ENCODE data around the gene ARID1B. TPM values are rescaled to one million over a fixed set of nuclear protein-coding genes. Genes with fewer than 3 reads are reported as not detected.
"Not testable (repeated sequence)": the region's sequence is repeated elsewhere in the genome, so short reads cannot be mapped to it uniquely, and the experiment has no call there.

The ARID1B gene
- total RNA-seq, 5 donors from 2014 or later (not counting 1 experiment from before 2014, with no cell fraction given): 103 to 161 (median 108) TPM

DNA sequence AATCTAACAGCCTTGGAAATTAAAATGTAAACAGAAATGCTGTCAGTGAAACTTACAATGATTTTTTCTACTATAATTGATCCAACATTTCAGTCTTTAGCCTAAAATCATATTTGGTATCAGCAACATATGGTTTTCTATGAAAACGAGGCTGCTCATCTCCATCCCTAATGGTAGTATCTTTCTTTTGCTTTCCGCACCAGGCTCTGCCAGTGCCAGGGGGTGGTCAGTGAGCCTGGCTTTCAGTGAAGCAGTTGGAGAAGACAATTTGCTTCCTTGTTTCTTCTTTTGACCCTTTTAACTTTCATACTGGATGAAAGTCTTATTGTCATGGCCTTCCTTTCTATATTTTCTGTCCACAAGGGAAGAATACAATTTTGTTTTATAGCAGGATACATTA, 258.4 kb downstream of the ARID1B start:
- peaks cover 3% of the 10 kb centered on the region for H3K36me3 Mint-ChIP-seq
- ChIA-PET POLR2A (interaction anchor here in 1 of 2 donors (0.5 kb wide), 1 partner anchor 11 kb away, joined by 3 read pairs; no protein-coding TSS in a partner anchor), CTCF (interaction anchor here (0.6 to 2.4 kb wide), 9 partner anchors 8 to 1692 kb away, joined by 3 to 7 read pairs (median 4); no protein-coding TSS in a partner anchor)
- no peaks in the 10 kb centered on the region for H3K27me3 Mint-ChIP-seq
- peaks cover 2 to 20% of the 10 kb centered on the region in 2 experiments for H3K4me1 ChIP-seq (ENCODE audit: control insufficient read depth in 1 of 2, extremely low read depth in 1 of 2, insufficient read depth in 2 of 2, low read length in 2 of 2)
- H3K27me3 ChIP-seq (replicated peaks in 1 of 2; ENCODE audit: control insufficient read depth in 2 of 2, extremely low read depth in 1 of 2, insufficient read depth in 2 of 2, low read length in 1 of 2): no peaks in the 10 kb centered on the region
- no peak overlapping the region for H3K27ac Mint-ChIP-seq
- no peaks in the 10 kb centered on the region for H3K9me3 ChIP-seq
- H3K36me3 ChIP-seq (ENCODE audit: control insufficient read depth in 2 of 2, extremely low read depth in 1 of 2, insufficient read depth in 1 of 2, low read length in 1 of 2): peaks cover 0 to 3% of the 10 kb centered on the region in 2 donors
- no peaks in the 10 kb centered on the region for H3K9me3 Mint-ChIP-seq
- H3K27ac ChIP-seq (ENCODE audit: low read length): no peak overlapping the region
- peaks cover 30 to 38% (median 32%) of the 10 kb centered on the region in 3 donors for H3K4me1 Mint-ChIP-seq
- DNase-seq (no peak), ATAC-seq (replicated peaks in 1 of 4) (no peak)
- H3K4me3 Mint-ChIP-seq: no peak overlapping the region
- no CpG with 5 or more reads among the region's 2 CpGs for WGBS (ENCODE audit: insufficient coverage)
- no peak overlapping the region for H3K4me3 ChIP-seq (ENCODE audit: control insufficient read depth in 1 of 2, extremely low read depth in 1 of 2, low read length in 1 of 2)

DNA sequence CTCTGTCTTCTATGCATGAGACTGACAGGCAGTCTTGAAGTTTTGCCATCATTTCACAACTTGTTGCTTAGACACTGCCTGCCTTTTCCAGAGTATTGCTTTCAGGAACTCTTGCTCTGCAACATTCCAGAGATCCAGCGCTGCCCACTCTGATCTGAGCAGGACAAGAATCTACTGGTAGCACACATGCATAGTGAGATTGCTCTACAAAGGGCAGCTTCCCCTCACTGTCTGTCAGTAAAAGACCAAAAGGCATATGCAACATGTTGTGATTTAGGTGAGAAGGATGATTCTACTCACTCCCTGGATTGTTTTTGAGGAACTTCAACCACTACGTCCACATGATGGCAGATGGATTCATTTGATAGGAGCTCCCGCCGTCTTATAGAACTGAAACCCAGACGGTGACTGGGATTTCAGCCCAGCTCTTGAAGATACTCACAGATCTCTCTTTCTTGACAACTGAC, 259.1 kb downstream of the ARID1B start:
- WGBS (ENCODE audit: insufficient coverage): 87% methylated on average over 5 of the region's 5 CpGs
- no peaks in the 10 kb centered on the region for H3K9me3 ChIP-seq
- Mint-ChIP-seq H3K9me3 (no peaks in the 10 kb centered on the region), H3K4me3 (no peak overlapping the region), H3K27me3 (no peaks in the 10 kb centered on the region), H3K4me1 (peaks cover 27 to 34% (median 29%) of the 10 kb centered on the region in 3 donors), H3K27ac (no peak overlapping the region), H3K36me3 (peaks cover 3% of the 10 kb centered on the region)
- peaks cover 2 to 20% of the 10 kb centered on the region in 2 experiments for H3K4me1 ChIP-seq (ENCODE audit: control insufficient read depth in 1 of 2, extremely low read depth in 1 of 2, insufficient read depth in 2 of 2, low read length in 2 of 2)
- no peak for DNase-seq
- ChIA-PET CTCF (interaction anchor here in 1 of 2 donors (0.8 to 1.3 kb wide), 4 partner anchors 10 to 150 kb away, joined by 3 to 4 read pairs (median 3); no protein-coding TSS in a partner anchor), POLR2A (no interaction called here)
- no peak overlapping the region for H3K27ac ChIP-seq (ENCODE audit: low read length)
- no peak for ATAC-seq (replicated peaks in 1 of 4)
- no peak overlapping the region for H3K4me3 ChIP-seq (ENCODE audit: control insufficient read depth in 1 of 2, extremely low read depth in 1 of 2, low read length in 1 of 2)
- no peaks in the 10 kb centered on the region for H3K27me3 ChIP-seq (replicated peaks in 1 of 2; ENCODE audit: control insufficient read depth in 2 of 2, extremely low read depth in 1 of 2, insufficient read depth in 2 of 2, low read length in 1 of 2)
- peaks cover 0 to 3% of the 10 kb centered on the region in 2 donors for H3K36me3 ChIP-seq (ENCODE audit: control insufficient read depth in 2 of 2, extremely low read depth in 1 of 2, insufficient read depth in 1 of 2, low read length in 1 of 2)

DNA sequence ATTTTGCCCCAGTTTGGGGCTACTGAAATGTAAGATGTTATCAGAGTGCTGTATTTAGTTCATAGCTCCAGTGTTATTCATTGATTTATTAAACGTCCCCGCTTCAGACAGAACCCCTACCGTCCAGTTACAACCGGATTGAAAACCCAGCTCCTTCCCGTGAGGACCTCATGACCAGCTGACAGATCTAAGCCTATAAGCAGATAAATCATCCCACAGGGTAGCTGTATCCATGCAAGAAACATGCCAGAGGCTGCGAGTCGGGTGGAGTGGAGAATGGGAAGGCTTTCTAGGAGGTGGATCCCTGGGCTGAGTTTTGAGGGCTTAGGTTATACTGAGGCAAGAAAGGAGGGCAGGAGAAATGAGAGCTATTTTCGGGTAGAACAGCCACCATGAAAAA, 260.0 kb downstream of the ARID1B start:
- H3K9me3 ChIP-seq: no peaks in the 10 kb centered on the region
- Mint-ChIP-seq H3K27me3 (no peaks in the 10 kb centered on the region), H3K4me3 (no peak overlapping the region), H3K9me3 (no peaks in the 10 kb centered on the region), H3K4me1 (peaks cover 26 to 39% (median 30%) of the 10 kb centered on the region in 3 donors), H3K36me3 (peaks cover 9% of the 10 kb centered on the region), H3K27ac (no peak overlapping the region)
- ATAC-seq (replicated peaks in 1 of 4) (no peak), DNase-seq (no peak)
- peaks cover 0 to 3% of the 10 kb centered on the region in 2 donors for H3K36me3 ChIP-seq (ENCODE audit: control insufficient read depth in 2 of 2, extremely low read depth in 1 of 2, insufficient read depth in 1 of 2, low read length in 1 of 2)
- H3K4me3 ChIP-seq (ENCODE audit: control insufficient read depth in 1 of 2, extremely low read depth in 1 of 2, low read length in 1 of 2): no peak overlapping the region
- H3K27me3 ChIP-seq (replicated peaks in 1 of 2; ENCODE audit: control insufficient read depth in 2 of 2, extremely low read depth in 1 of 2, insufficient read depth in 2 of 2, low read length in 1 of 2): no peaks in the 10 kb centered on the region
- ChIA-PET POLR2A (interaction anchor here in 1 of 2 donors (1.1 kb wide), 1 partner anchor 17 kb away, joined by 3 read pairs; no protein-coding TSS in a partner anchor), CTCF (interaction anchor here in 1 of 2 donors (0.6 to 1.0 kb wide), 3 partner anchors 17 to 751 kb away, joined by 3 to 4 read pairs (median 4); no protein-coding TSS in a partner anchor)
- H3K4me1 ChIP-seq (ENCODE audit: control insufficient read depth in 1 of 2, extremely low read depth in 1 of 2, insufficient read depth in 2 of 2, low read length in 2 of 2): peaks cover 2 to 20% of the 10 kb centered on the region in 2 experiments
- H3K27ac ChIP-seq (ENCODE audit: low read length): no peak overlapping the region
- 92% methylated on average over 3 of the region's 8 CpGs for WGBS (ENCODE audit: insufficient coverage)

DNA sequence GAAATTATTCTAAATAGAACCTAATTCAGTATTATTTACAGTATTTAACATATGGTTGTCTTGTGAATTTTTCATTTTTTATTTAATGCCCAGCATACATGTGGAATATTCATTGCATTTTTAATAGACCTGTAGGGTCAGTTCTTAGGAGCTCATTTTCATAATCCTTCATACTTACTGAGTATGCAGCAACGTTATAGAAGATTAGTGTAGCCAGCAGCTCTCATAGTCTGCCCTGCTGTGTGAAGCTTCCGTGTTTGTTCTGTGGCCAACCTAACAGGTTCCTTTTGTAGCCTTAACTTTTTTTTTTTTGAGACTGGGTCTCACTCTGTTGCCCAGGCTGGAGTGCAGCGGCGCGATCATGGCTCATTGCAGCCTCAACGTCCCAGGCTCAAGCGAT, 261.4 kb downstream of the ARID1B start:
- Histone ChIP-seq H3K36me3 (ENCODE audit: control insufficient read depth in 2 of 2, extremely low read depth in 1 of 2, insufficient read depth in 1 of 2, low read length in 1 of 2) (peaks cover 0 to 3% of the 10 kb centered on the region in 2 donors), H3K4me3 (ENCODE audit: control insufficient read depth in 1 of 2, extremely low read depth in 1 of 2, low read length in 1 of 2) (no peak overlapping the region), H3K9me3 (no peaks in the 10 kb centered on the region), H3K4me1 (ENCODE audit: control insufficient read depth in 1 of 2, extremely low read depth in 1 of 2, insufficient read depth in 2 of 2, low read length in 2 of 2) (peaks cover 2 to 18% of the 10 kb centered on the region in 2 experiments), H3K27ac (ENCODE audit: low read length) (no peak overlapping the region), H3K27me3 (replicated peaks in 1 of 2; ENCODE audit: control insufficient read depth in 2 of 2, extremely low read depth in 1 of 2, insufficient read depth in 2 of 2, low read length in 1 of 2) (no peaks in the 10 kb centered on the region)
- Mint-ChIP-seq H3K9me3 (no peaks in the 10 kb centered on the region), H3K4me3 (no peak overlapping the region), H3K4me1 (peaks cover 21 to 24% (median 23%) of the 10 kb centered on the region in 3 donors), H3K36me3 (peaks cover 13% of the 10 kb centered on the region), H3K27me3 (no peaks in the 10 kb centered on the region), H3K27ac (no peak overlapping the region)
- ATAC-seq (replicated peaks in 1 of 4) (no peak), DNase-seq (no peak)
- ChIA-PET POLR2A (no interaction called here), CTCF (no interaction called here)
- WGBS (ENCODE audit: insufficient coverage): 97% methylated on average over 7 of the region's 7 CpGs

DNA sequence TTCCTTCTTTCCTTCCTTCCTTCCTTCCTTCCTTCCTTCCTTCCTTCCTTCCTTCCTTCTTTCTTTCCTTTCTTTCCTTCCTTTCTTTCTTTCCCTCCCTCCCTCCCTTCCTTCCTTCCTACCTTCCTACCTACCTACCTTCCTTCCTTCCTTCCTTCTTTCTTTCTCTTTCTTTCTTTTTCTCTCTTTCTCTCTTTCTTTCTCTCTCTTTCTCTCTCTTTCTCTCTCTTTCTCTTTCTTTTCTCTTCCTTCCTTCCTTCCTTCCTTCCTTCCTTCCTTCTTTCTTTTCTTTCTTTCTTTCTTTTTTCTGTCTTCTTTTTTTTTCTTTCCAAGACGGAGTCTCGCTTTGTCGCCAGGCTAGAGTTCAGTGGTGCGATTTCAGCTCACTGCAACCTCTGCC, 262.5 kb downstream of the ARID1B start:
- peaks cover 2 to 12% of the 10 kb centered on the region in 2 experiments for H3K4me1 ChIP-seq (ENCODE audit: control insufficient read depth in 1 of 2, extremely low read depth in 1 of 2, insufficient read depth in 2 of 2, low read length in 2 of 2)
- H3K4me3 ChIP-seq (ENCODE audit: control insufficient read depth in 1 of 2, extremely low read depth in 1 of 2, low read length in 1 of 2); CTCF ChIA-PET; H3K9me3 Mint-ChIP-seq; H3K36me3 ChIP-seq (ENCODE audit: control insufficient read depth in 2 of 2, extremely low read depth in 1 of 2, insufficient read depth in 1 of 2, low read length in 1 of 2); DNase-seq; ATAC-seq (replicated peaks in 1 of 4); H3K27me3 ChIP-seq (replicated peaks in 1 of 2; ENCODE audit: control insufficient read depth in 2 of 2, extremely low read depth in 1 of 2, insufficient read depth in 2 of 2, low read length in 1 of 2); H3K9me3 ChIP-seq; H3K4me3 Mint-ChIP-seq; H3K27me3 Mint-ChIP-seq; H3K27ac ChIP-seq (ENCODE audit: low read length); H3K27ac Mint-ChIP-seq: not testable (repeated sequence)
- Mint-ChIP-seq H3K4me1 (peaks cover 14 to 16% (median 14%) of the 10 kb centered on the region in 3 donors), H3K36me3 (peaks cover 13% of the 10 kb centered on the region)
- 100% methylated on average over 4 of the region's 4 CpGs for WGBS (ENCODE audit: insufficient coverage)
- POLR2A ChIA-PET: interaction anchor here in 1 of 2 donors (0.6 kb wide), 1 partner anchor 32 kb away, joined by 3 read pairs; no protein-coding TSS in a partner anchor

DNA sequence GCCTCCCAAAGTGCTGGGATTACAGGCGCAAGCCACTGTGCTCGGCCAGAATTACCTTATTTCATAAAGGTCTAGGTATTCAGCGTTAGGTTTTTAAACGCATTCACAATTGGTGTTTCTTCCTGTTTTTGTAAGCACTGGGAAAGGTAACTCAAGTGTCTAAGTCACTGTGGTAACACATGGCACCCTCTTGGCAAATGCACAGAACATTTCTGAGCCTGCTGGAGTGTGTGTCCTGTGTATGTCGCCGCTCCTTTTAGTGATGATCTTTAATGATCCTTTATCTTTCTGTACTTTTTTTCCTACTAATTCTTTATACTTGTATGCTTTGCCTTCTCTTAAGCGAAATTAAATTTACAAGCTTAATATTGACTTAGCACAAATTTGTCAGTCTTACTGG, 263.0 kb downstream of the ARID1B start:
- peaks cover 10 to 14% (median 12%) of the 10 kb centered on the region in 3 donors for H3K4me1 Mint-ChIP-seq
- ATAC-seq (replicated peaks in 1 of 4): no peak
- peaks cover 0 to 3% of the 10 kb centered on the region in 2 donors for H3K36me3 ChIP-seq (ENCODE audit: control insufficient read depth in 2 of 2, extremely low read depth in 1 of 2, insufficient read depth in 1 of 2, low read length in 1 of 2)
- no peaks in the 10 kb centered on the region for H3K27me3 ChIP-seq (replicated peaks in 1 of 2; ENCODE audit: control insufficient read depth in 2 of 2, extremely low read depth in 1 of 2, insufficient read depth in 2 of 2, low read length in 1 of 2)
- no peaks in the 10 kb centered on the region for H3K9me3 Mint-ChIP-seq
- H3K36me3 Mint-ChIP-seq: peaks cover 13% of the 10 kb centered on the region
- no peak overlapping the region for H3K27ac ChIP-seq (ENCODE audit: low read length)
- H3K27ac Mint-ChIP-seq: no peak overlapping the region
- no peak overlapping the region for H3K4me3 Mint-ChIP-seq
- CTCF ChIA-PET: interaction anchor here in 1 of 2 donors (1.6 kb wide), 1 partner anchor 15 kb away, joined by 4 read pairs; no protein-coding TSS in a partner anchor
- WGBS (ENCODE audit: insufficient coverage): 100% methylated on average over 4 of the region's 7 CpGs
- POLR2A ChIA-PET: interaction anchor here in 1 of 2 donors (0.6 kb wide), 1 partner anchor 20 kb away, joined by 3 read pairs; no protein-coding TSS in a partner anchor
- DNase-seq: no peak
- H3K4me3 ChIP-seq (ENCODE audit: control insufficient read depth in 1 of 2, extremely low read depth in 1 of 2, low read length in 1 of 2): no peak overlapping the region
- no peaks in the 10 kb centered on the region for H3K9me3 ChIP-seq
- no peaks in the 10 kb centered on the region for H3K27me3 Mint-ChIP-seq
- peaks cover 0 to 7% of the 10 kb centered on the region in 2 experiments for H3K4me1 ChIP-seq (ENCODE audit: control insufficient read depth in 1 of 2, extremely low read depth in 1 of 2, insufficient read depth in 2 of 2, low read length in 2 of 2)

All from T-cell (primary cell).